Common myeloid progenitor, CD34-positive (primary cell): ENCODE data around the gene TRIM14.
A peak's percentile ranks its signal among the peaks of the same experiment; 100 is the strongest.
"Not testable (repeated sequence)": the region's sequence is repeated elsewhere in the genome, so short reads cannot be mapped to it uniquely, and the experiment has no call there.

ENCODE experiments used
- CTCF ChIA-PET: fragments of 350-600 bp; sonication (Branson Sonifier 250); formaldehyde crosslinking; loops from one replicate; lab custom pipeline; 2021; ENCODE audit warnings: antibody characterized with exemption; lab: Charles Lee
- POLR2A ChIA-PET: fragments of 350-600 bp; sonication (Branson Sonifier 250); formaldehyde crosslinking; loops from one replicate; lab custom pipeline; 2021; ENCODE audit warnings: antibody characterized with exemption; lab: Charles Lee
- DNase-seq, 3 donors: peaks; one replicate each; pipeline versions ENCODE4 v3.0.0 to v3.0.0-alpha.2; 2013
- H3K27ac ChIP-seq, 2 experiments: 1 replicate in 1 of 2; 2 replicates in 1 of 2; pipeline ENCODE4 v1.7.0; 2013; ENCODE audit warnings: inconsistent platforms in 2 of 2, low read length in 2 of 2, mild to moderate bottlenecking in 2 of 2, low read depth in 1 of 2, moderate library complexity in 1 of 2; ENCODE audit not compliant: severe bottlenecking in 2 of 2, insufficient read depth in 1 of 2, poor library complexity in 1 of 2
- H3K27me3 ChIP-seq, 5 experiments: replicated peaks in 2 of 5; 1 replicate in 3 of 5; 2 replicates in 2 of 5; pipeline versions ENCODE4 v1.6.1 to v1.7.0; 2013; ENCODE audit warnings: low read length in 4 of 5, mild to moderate bottlenecking in 2 of 5, moderate library complexity in 2 of 5, inconsistent platforms in 1 of 5; ENCODE audit not compliant: insufficient read depth in 5 of 5, control insufficient read depth in 4 of 5
- H3K36me3 ChIP-seq, 4 experiments: 1 replicate in 2 of 4; 2 replicates in 2 of 4; pipeline versions ENCODE4 v1.6.1 to v1.7.0; 2013; ENCODE audit warnings: low read length in 3 of 4, control low read depth in 1 of 4, mild to moderate bottlenecking in 1 of 4; ENCODE audit not compliant: control insufficient read depth in 4 of 4, insufficient read depth in 4 of 4
- H3K4me1 ChIP-seq, 4 experiments: 1 replicate in 3 of 4; 2 replicates in 1 of 4; pipeline versions ENCODE4 v1.6.1 to v1.7.1; 2013; ENCODE audit warnings: low read length in 3 of 4, mild to moderate bottlenecking in 3 of 4, control low read depth in 1 of 4, inconsistent platforms in 1 of 4, moderate library complexity in 1 of 4; ENCODE audit not compliant: control insufficient read depth in 4 of 4, insufficient read depth in 4 of 4; ENCODE audit errors: control extremely low read depth in 1 of 4
- H3K4me3 ChIP-seq, 7 experiments: 1 replicate in 4 of 7; 2 replicates in 3 of 7; pipeline versions ENCODE4 v1.5.1 to v1.7.0; 2013; ENCODE audit warnings: mild to moderate bottlenecking in 7 of 7, low read length in 6 of 7, moderate library complexity in 6 of 7, inconsistent platforms in 2 of 7, low read depth in 2 of 7, control low read depth in 1 of 7; ENCODE audit not compliant: insufficient read depth in 4 of 7, control insufficient read depth in 1 of 7; ENCODE audit errors: extremely low read depth in 1 of 7
- H3K9me3 ChIP-seq, 5 experiments: 1 replicate in 4 of 5; 2 replicates in 1 of 5; pipeline versions ENCODE4 v1.6.1 to v1.7.1; 2013; ENCODE audit warnings: low read length in 4 of 5, mild to moderate bottlenecking in 2 of 5, inconsistent platforms in 1 of 5, low read depth in 1 of 5, moderate library complexity in 1 of 5; ENCODE audit not compliant: control insufficient read depth in 4 of 5, insufficient read depth in 2 of 5; ENCODE audit errors: control extremely low read depth in 1 of 5
- WGBS: methylation state at CpG from one replicate; pipeline ENCODE4 v1.1.5; 2013; ENCODE audit not compliant: insufficient coverage; 5-methylcytosine and 5-hydroxymethylcytosine counted together

TRIM14 gene

DNA sequence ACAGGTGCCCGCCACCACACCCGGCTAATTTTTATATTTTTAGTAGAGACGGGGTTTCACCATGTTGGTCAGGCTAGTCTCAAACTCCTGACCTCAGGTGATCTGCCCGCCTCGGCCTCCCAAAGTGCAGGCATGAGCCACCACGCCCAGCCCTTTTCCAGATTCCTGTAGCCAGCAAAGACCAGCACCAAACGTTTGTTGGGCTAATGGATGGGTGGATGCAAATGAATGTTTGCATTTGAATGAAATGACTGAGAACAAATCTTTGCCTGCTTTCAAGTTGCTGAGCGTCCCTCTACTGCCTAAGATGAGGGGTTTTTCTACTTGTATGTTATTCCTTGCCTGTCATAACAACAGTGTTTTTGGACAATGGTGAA is 42.5 kb downstream of the TRIM14 start:
- H3K9me3 ChIP-seq, H3K4me3 ChIP-seq, DNase-seq, H3K27me3 ChIP-seq, POLR2A ChIA-PET, H3K27ac ChIP-seq: not testable (repeated sequence)
- CTCF ChIA-PET: interaction anchor here (0.6 to 1.5 kb wide), 4 partner anchors 16 to 229 kb away, joined by 3 read pairs; no protein-coding TSS in a partner anchor
- Histone ChIP-seq H3K36me3 (peaks cover 6 to 58% (median 30%) of the 10 kb centered on the region in 4 experiments), H3K4me1 (peaks cover 0 to 20% (median 12%) of the 10 kb centered on the region in 4 experiments)
- WGBS: 100% methylated on average over 4 of the region's 8 CpGs

DNA sequence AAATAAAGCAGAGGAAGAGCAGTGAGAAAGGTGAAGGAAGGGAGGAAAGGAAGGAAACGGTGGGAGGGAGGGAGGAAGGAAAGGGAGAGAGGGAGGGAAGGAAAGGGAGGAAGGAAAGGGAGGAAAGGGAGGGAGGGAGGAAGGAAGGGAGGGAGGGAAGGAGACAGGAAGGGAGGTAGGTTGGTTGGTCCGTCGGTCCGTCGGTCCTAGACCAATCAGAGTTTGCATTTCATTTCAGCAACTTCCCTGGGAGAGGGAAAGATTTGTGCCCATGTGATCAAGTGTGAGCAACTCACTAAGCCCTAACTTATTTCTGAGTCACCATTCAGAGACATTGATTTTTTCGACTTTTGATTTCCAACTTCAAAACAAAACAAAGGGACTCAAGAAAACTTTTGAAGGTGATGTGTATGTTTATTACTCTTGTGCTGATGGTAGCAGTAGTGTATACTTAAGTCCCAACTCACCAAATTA is 43.7 kb downstream of the TRIM14 start:
- 41% methylated on average over 5 of the region's 6 CpGs for WGBS
- ChIA-PET CTCF (interaction anchor here (0.6 to 2.6 kb wide), 11 partner anchors 9 to 184 kb away, joined by 3 to 11 read pairs (median 4); partner anchors contain the start of gene TRIM14), POLR2A (interaction anchor here (0.6 kb wide), 1 partner anchor 174 kb away, joined by 3 read pairs; no protein-coding TSS in a partner anchor)
- Histone ChIP-seq H3K27me3 (no peaks in the 10 kb centered on the region), H3K4me1 (peaks cover 0 to 20% (median 13%) of the 10 kb centered on the region in 4 experiments), H3K36me3 (peaks cover 5 to 53% (median 25%) of the 10 kb centered on the region in 4 experiments), H3K9me3 (no peaks in the 10 kb centered on the region), H3K27ac (no peak overlapping the region), H3K4me3 (no peak overlapping the region)
- peak in 1 of 3 donors; percentile 33 for DNase-seq

DNA sequence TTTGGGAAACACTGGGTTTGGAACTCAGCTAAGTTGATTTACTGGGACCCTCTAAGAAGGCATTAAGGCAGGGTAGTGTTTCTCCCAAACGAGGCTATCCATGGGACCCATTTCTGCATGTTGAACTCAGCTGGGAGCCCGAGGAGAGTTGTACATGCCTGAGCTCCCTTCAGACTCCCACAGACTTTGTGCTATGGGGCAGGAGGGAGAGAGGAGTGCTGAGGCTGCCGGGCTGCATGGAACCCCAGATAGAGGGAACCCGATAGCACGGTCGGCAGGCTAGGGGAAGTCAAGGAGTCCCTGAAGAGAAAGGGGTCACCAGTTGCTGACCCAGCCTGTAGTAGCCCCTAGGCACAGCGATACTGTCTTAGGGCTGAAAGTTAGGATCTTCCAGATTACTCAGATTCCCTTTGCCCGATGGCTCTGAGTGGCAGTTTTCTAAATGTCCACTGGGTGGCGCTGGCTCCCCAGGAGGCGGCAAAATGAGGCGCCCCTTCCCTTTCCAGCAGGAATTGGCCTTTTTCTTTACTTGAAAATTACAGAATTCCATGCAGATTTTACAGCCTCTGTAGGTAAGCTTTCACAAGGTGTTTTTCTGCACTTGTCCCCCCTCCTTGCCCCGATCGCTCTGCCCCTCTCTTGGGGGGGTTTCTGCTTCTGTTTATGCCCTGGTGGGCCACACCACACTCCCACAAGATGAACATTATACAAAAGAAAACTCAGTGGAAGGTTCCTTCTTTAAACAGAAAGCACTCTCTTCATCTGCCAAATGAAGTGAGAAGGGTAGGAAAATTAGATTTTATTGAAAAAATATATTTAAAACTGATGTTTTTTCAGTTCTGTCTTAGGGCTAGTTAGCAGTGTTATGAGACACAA is 44.7 kb downstream of the TRIM14 start:
- 43% methylated on average over 11 of the region's 13 CpGs for WGBS
- H3K9me3 ChIP-seq: no peaks in the 10 kb centered on the region
- peaks cover 0 to 20% (median 13%) of the 10 kb centered on the region in 4 experiments for H3K4me1 ChIP-seq
- no peaks in the 10 kb centered on the region for H3K27me3 ChIP-seq
- no peak overlapping the region for H3K4me3 ChIP-seq
- H3K36me3 ChIP-seq: peaks cover 4 to 46% (median 21%) of the 10 kb centered on the region in 4 experiments
- CTCF ChIA-PET: interaction anchor here (0.6 to 2.6 kb wide), 31 partner anchors 9 to 710 kb away, joined by 3 to 15 read pairs (median 4); partner anchors contain the start of gene TRIM14
- POLR2A ChIA-PET: interaction anchor here (0.7 kb wide), 1 partner anchor 120 kb away, joined by 3 read pairs; no protein-coding TSS in a partner anchor
- DNase-seq: peak; percentile 42 to 62 (median 54)
- H3K27ac ChIP-seq: no peak overlapping the region

DNA sequence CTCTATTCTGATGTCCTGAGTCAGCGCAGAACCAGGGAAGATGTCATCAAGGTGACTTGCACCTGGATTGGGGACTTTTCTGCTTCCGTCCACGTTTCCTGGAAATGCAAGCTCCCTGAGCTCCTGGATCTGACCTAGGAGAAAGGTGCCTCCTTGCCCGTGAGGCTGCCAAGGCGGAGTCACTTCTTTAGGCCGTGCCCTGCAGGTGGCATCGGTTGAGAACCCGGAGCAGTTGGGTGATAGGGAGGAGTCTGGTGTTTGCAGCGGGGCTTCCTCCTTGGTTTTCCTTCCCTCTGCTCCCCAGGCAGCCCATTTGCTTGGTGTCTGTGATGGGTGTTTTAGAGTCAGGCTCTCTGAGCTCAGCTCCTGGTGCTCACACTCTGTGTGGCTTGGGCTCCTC is 47.3 kb downstream of the TRIM14 start:
- WGBS: 96% methylated on average over 5 of the region's 9 CpGs
- Histone ChIP-seq H3K4me3 (no peak overlapping the region), H3K9me3 (no peaks in the 10 kb centered on the region), H3K27me3 (no peaks in the 10 kb centered on the region), H3K27ac (no peak overlapping the region), H3K4me1 (peaks cover 0 to 20% (median 13%) of the 10 kb centered on the region in 4 experiments), H3K36me3 (peaks cover 7 to 31% (median 17%) of the 10 kb centered on the region in 4 experiments)
- POLR2A ChIA-PET: interaction anchor here (0.6 kb wide), 1 partner anchor 151 kb away, joined by 6 read pairs; no protein-coding TSS in a partner anchor
- CTCF ChIA-PET: interaction anchor here (1.0 to 1.6 kb wide), 8 partner anchors 13 to 184 kb away, joined by 3 to 5 read pairs (median 3); partner anchors contain the start of gene TBC1D2
- peak in 1 of 3 donors; percentile 17 for DNase-seq

DNA sequence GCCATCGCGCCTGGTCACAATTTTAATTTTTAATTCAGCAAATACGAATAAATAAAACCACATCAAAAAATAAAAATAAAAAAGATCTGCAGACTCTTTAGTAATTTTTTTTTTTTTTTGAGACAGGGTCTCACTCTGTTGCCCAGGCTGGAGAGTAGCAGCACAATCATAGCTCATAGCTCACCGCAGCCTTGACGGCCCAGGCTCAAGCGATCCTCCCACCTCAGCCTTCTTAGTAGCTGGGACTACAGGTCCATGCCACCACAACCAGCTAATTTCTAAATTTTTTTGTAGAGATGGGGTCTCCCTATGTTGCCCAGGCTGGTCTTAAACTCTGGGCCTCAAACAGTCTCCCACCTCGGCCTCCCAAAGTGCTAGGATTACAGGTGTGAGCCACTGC is 48.3 kb downstream of the TRIM14 start:
- no peak overlapping the region for H3K4me3 ChIP-seq
- WGBS: 100% methylated on average over 1 of the region's 7 CpGs
- no peak overlapping the region for H3K27ac ChIP-seq
- no peak for DNase-seq
- peaks cover 0 to 20% (median 13%) of the 10 kb centered on the region in 4 experiments for H3K4me1 ChIP-seq
- CTCF ChIA-PET: interaction anchor here (1.1 to 1.6 kb wide), 4 partner anchors 14 to 147 kb away, joined by 3 to 4 read pairs (median 3); partner anchors contain the start of gene NANS
- H3K36me3 ChIP-seq: peaks cover 7 to 33% (median 19%) of the 10 kb centered on the region in 4 experiments
- no peaks in the 10 kb centered on the region for H3K9me3 ChIP-seq
- POLR2A ChIA-PET: no interaction called here
- H3K27me3 ChIP-seq: no peaks in the 10 kb centered on the region

DNA sequence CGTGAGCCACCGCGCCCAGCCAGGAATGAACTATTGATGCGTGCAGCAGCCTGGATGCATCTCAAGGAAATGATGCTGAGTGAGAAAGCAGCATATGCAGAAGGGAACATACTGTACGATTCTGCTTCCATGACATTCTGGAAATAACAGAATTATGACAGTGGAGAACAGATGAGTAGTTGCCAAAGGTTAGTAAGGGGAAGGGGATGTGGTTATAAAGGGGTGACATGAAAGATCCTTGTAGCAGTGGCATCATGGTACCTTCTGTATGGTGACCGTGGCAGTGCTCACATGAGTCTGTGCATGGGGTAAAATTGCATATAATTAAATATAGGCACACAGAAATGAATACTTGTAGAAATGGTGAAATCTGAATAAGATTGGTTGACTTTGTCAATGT is 49.5 kb downstream of the TRIM14 start:
- ChIA-PET POLR2A (no interaction called here), CTCF (interaction anchor here (1.1 kb wide), 1 partner anchor 12 kb away, joined by 3 read pairs; the partner anchor contains the start of gene NANS)
- H3K4me3 ChIP-seq: no peak overlapping the region
- H3K27me3 ChIP-seq: no peaks in the 10 kb centered on the region
- WGBS: 95% methylated on average over 5 of the region's 6 CpGs
- H3K36me3 ChIP-seq: peaks cover 7 to 37% (median 27%) of the 10 kb centered on the region in 4 experiments
- H3K4me1 ChIP-seq: peaks cover 0 to 12% (median 11%) of the 10 kb centered on the region in 4 experiments
- DNase-seq: no peak
- no peak overlapping the region for H3K27ac ChIP-seq
- H3K9me3 ChIP-seq: no peaks in the 10 kb centered on the region
